H9 (cell line): ENCODE data around the gene CLIC3. TPM values are rescaled to one million over a fixed set of nuclear protein-coding genes. Genes with fewer than 3 reads are reported as not detected.

Experiments
- DNase-seq: peaks from one replicate; pipeline ENCODE4 v3.0.0-alpha.2; 2017
- H2AFZ ChIP-seq: one replicate; pipeline ENCODE4 v1.6.1; 2013; ENCODE audit warnings: mild to moderate bottlenecking, low read length, control low read depth, moderate library complexity
- H2AK5ac ChIP-seq: 2 replicates; pipeline ENCODE4 v1.6.1; 2013; ENCODE audit warnings: low read length, control low read depth, mixed read lengths; ENCODE audit not compliant: insufficient read length
- H2BK120ac ChIP-seq: one replicate; pipeline ENCODE4 v1.6.1; 2013; ENCODE audit warnings: low read depth, mild to moderate bottlenecking, low read length, control low read depth, inconsistent platforms; ENCODE audit not compliant: poor library complexity, severe bottlenecking
- H2BK12ac ChIP-seq: 2 replicates; pipeline ENCODE4 v1.6.1; 2013; ENCODE audit warnings: low read length, control low read depth, mixed read lengths, low read depth; ENCODE audit not compliant: insufficient read length
- H2BK15ac ChIP-seq: 2 replicates; pipeline ENCODE4 v1.6.1; 2013; ENCODE audit warnings: low read depth, low read length, control low read depth
- H2BK20ac ChIP-seq: one replicate; pipeline ENCODE4 v1.6.1; 2013; ENCODE audit warnings: low read depth, mild to moderate bottlenecking, low read length, control low read depth, inconsistent platforms; ENCODE audit not compliant: poor library complexity, severe bottlenecking
- H2BK5ac ChIP-seq: 2 replicates; pipeline ENCODE4 v1.6.1; 2013; ENCODE audit warnings: low read length, control low read depth, mixed read lengths; ENCODE audit not compliant: insufficient read length
- H3K14ac ChIP-seq: 2 replicates; pipeline ENCODE4 v1.6.1; 2013; ENCODE audit warnings: low read length, control low read depth; ENCODE audit not compliant: insufficient read depth
- H3K18ac ChIP-seq: 2 replicates; pipeline ENCODE4 v1.6.1; 2013; ENCODE audit warnings: low read depth, mild to moderate bottlenecking, mixed read lengths, low read length, control low read depth; ENCODE audit not compliant: insufficient read length
- H3K23ac ChIP-seq: 2 replicates; pipeline ENCODE4 v1.6.1; 2013; ENCODE audit warnings: low read length, control low read depth, mixed read lengths, low read depth; ENCODE audit not compliant: insufficient read length
- H3K23me2 ChIP-seq: 2 replicates; pipeline ENCODE4 v1.6.1; 2013; ENCODE audit warnings: low read depth, mild to moderate bottlenecking, mixed read lengths, low read length, control low read depth; ENCODE audit not compliant: insufficient read length, poor library complexity, severe bottlenecking
- H3K27ac ChIP-seq: 2 replicates; pipeline ENCODE4 v1.5.1; 2013; ENCODE audit warnings: low read length, control low read depth, mixed read lengths, low read depth; ENCODE audit not compliant: insufficient read length
- H3K27me3 ChIP-seq: 2 replicates; pipeline ENCODE4 v1.6.1; 2013; ENCODE audit warnings: low read length, control low read depth, inconsistent platforms; ENCODE audit not compliant: insufficient read depth
- H3K4ac ChIP-seq: 2 replicates; pipeline ENCODE4 v1.6.1; 2013; ENCODE audit warnings: low read depth, mild to moderate bottlenecking, control low read depth, inconsistent platforms, low read length, moderate library complexity
- H3K4me1 ChIP-seq: 2 replicates; pipeline ENCODE4 v1.6.1; 2013; ENCODE audit warnings: low read length, control low read depth, inconsistent platforms; ENCODE audit not compliant: insufficient read depth
- H3K4me2 ChIP-seq: 2 replicates; pipeline ENCODE4 v1.6.1; 2013; ENCODE audit warnings: low read length, control low read depth, mixed read lengths; ENCODE audit not compliant: insufficient read length, insufficient read depth
- H3K56ac ChIP-seq: 2 replicates; pipeline ENCODE4 v1.6.1; 2013; ENCODE audit warnings: low read depth, mild to moderate bottlenecking, mixed read lengths, low read length, control low read depth; ENCODE audit not compliant: insufficient read length
- H3K79me1 ChIP-seq: 2 replicates; pipeline ENCODE4 v1.6.1; 2013; ENCODE audit warnings: low read depth, mild to moderate bottlenecking, moderate library complexity, low read length, control low read depth, inconsistent platforms; ENCODE audit not compliant: insufficient read depth, poor library complexity, severe bottlenecking
- H3K79me2 ChIP-seq: 2 replicates; pipeline ENCODE4 v1.6.1; 2013; ENCODE audit warnings: low read length, control low read depth, inconsistent platforms; ENCODE audit not compliant: insufficient read depth
- H3K9ac ChIP-seq: 2 replicates; pipeline ENCODE4 v1.6.1; 2013; ENCODE audit warnings: low read length, control low read depth, mixed read lengths; ENCODE audit not compliant: insufficient read length; ENCODE audit errors: extremely low read depth
- H3K9me3 ChIP-seq: one replicate; pipeline ENCODE4 v1.6.1; 2013; ENCODE audit warnings: low read depth, low read length, inconsistent platforms; ENCODE audit not compliant: control insufficient read depth
- H3T11ph ChIP-seq: one replicate; pipeline ENCODE4 v1.6.1; 2013; ENCODE audit warnings: mild to moderate bottlenecking, low read length, control low read depth, inconsistent platforms
- H4K20me1 ChIP-seq: one replicate; pipeline ENCODE4 v1.6.1; 2013; ENCODE audit not compliant: control insufficient read depth, insufficient read length, insufficient read depth
- H4K5ac ChIP-seq: 2 replicates; pipeline ENCODE4 v1.6.1; 2013; ENCODE audit warnings: low read depth, mild to moderate bottlenecking, mixed read lengths, low read length, control low read depth; ENCODE audit not compliant: insufficient read length
- H4K8ac ChIP-seq: replicated peaks from 2 replicates; pipeline ENCODE4 v1.6.1; 2013; ENCODE audit warnings: low read length, control low read depth, mixed read lengths, low read depth; ENCODE audit not compliant: insufficient read length
- H4K91ac ChIP-seq: 2 replicates; pipeline ENCODE4 v1.6.1; 2013; ENCODE audit warnings: low read depth, mild to moderate bottlenecking, moderate library complexity, mixed read lengths, low read length, control low read depth; ENCODE audit not compliant: insufficient read length
- H3K27ac Mint-ChIP-seq, 3 experiments: 2 replicates in 2 of 3; 3 replicates in 1 of 3; pipeline ENCODE4 v1.8.0; 2020 to 2021; ENCODE audit warnings: mixed read lengths in 3 of 3, mild to moderate bottlenecking in 1 of 3, moderate library complexity in 1 of 3
- H3K27me3 Mint-ChIP-seq: 2 replicates; pipeline ENCODE4 v1.8.0; 2021; ENCODE audit warnings: low read depth, mild to moderate bottlenecking, moderate library complexity, mixed read lengths
- H3K36me3 Mint-ChIP-seq, 3 experiments: 2 replicates in 2 of 3; 3 replicates in 1 of 3; pipeline ENCODE4 v1.8.0; 2020 to 2021; ENCODE audit warnings: low read depth in 3 of 3, mixed read lengths in 3 of 3; ENCODE audit not compliant: insufficient read depth in 1 of 3
- H3K4me1 Mint-ChIP-seq, 2 experiments: 2 replicates each; pipeline ENCODE4 v1.8.0; 2020; ENCODE audit warnings: mixed read lengths in 2 of 2
- H3K4me3 Mint-ChIP-seq, 2 experiments: 2 replicates in 1 of 2; 3 replicates in 1 of 2; pipeline ENCODE4 v1.8.0; 2020 to 2021; ENCODE audit warnings: mild to moderate bottlenecking in 2 of 2, mixed read lengths in 2 of 2, moderate library complexity in 1 of 2
- H3K9me3 Mint-ChIP-seq, 2 experiments: 2 replicates in 1 of 2; 3 replicates in 1 of 2; pipeline ENCODE4 v1.8.0; 2020; ENCODE audit warnings: mild to moderate bottlenecking in 2 of 2, mixed read lengths in 2 of 2, moderate library complexity in 1 of 2
- CTCF ChIP-seq: fragments of 200-600 bp; sonication (generic); conservative IDR thresholded peaks from 3 replicates; pipeline ENCODE4 v1.8.0; 2021; ENCODE audit warnings: antibody characterized with exemption, mild to moderate bottlenecking
- WGBS: extraction: QIAGEN DNeasy Blood & Tissue Kit; methylation state at CpG from one replicate; pipeline ENCODE4 v1.1.7; 2013; ENCODE audit warnings: missing lambda C conversion rate, low lambda C conversion rate, mixed read lengths; ENCODE audit not compliant: insufficient read length; ENCODE audit errors: extremely low coverage; 5-methylcytosine and 5-hydroxymethylcytosine counted together
- total RNA-seq: library from RNA; stranded (reverse); gene quantifications from 2 replicates; pipeline ENCODE4 v1.2.1, GENCODE V29; 2021

The CLIC3 gene
- total RNA-seq, 1 experiment from 2014 or later, result 0.31 TPM

GRCh38 chr9:137008312-137008711 lies 11.9 kb upstream of the CLIC3 start:
- Histone ChIP-seq H3K27me3 (no peaks in the 10 kb centered on the region), H3K27ac (no peak overlapping the region), H4K5ac (no peak overlapping the region), H2AK5ac (no peak overlapping the region), H3K79me1 (no peaks in the 10 kb centered on the region), H4K91ac (no peak overlapping the region), H3K4ac (no peak overlapping the region), H2BK120ac (no peak overlapping the region), H3K23ac (no peak overlapping the region), H4K8ac (no peak overlapping the region), H2BK5ac (no peak overlapping the region), H2AFZ (no peak overlapping the region), H2BK12ac (no peak overlapping the region), H3K9ac (no peak overlapping the region), H2BK20ac (no peak overlapping the region), H3K23me2 (no peaks in the 10 kb centered on the region), H3K9me3 (no peaks in the 10 kb centered on the region), H4K20me1 (peaks cover 2% of the 10 kb centered on the region), H3K14ac (no peak overlapping the region), H3K56ac (no peak overlapping the region), H3K4me1 (no peaks in the 10 kb centered on the region), H3K18ac (no peak overlapping the region), H3K79me2 (no peaks in the 10 kb centered on the region), H2BK15ac (no peak overlapping the region), H3K4me2 (no peak overlapping the region), H3T11ph (no peak overlapping the region)
- H3K4me1 Mint-ChIP-seq, result no peaks in the 10 kb centered on the region
- H3K36me3 Mint-ChIP-seq, result peaks cover 5 to 6% (median 5%) of the 10 kb centered on the region in 3 experiments; a peak in 5 of 7 replicates
- H3K9me3 Mint-ChIP-seq, result peaks cover 16 to 19% of the 10 kb centered on the region in 2 experiments
- peaks cover 8% of the 10 kb centered on the region for H3K27me3 Mint-ChIP-seq
- DNase-seq, result no peak
- no peak overlapping the region for H3K4me3 Mint-ChIP-seq
- no peak for TF ChIP-seq CTCF
- no peak overlapping the region for H3K27ac Mint-ChIP-seq
- WGBS, result no CpG with 5 or more reads among the region's 22 CpGs
